ENCODE data around the gene PSME2. TPM values are rescaled to one million over a fixed set of nuclear protein-coding genes. Genes with fewer than 3 reads are reported as not detected.

The PSME2 gene
- total RNA-seq, 1 experiment from 2014 or later, result 153 TPM

- POLR2A ChIA-PET (ENCODE audit: unreplicated experiment), result no interaction called here
- H2AFZ ChIP-seq, result no peak overlapping the region
- no peaks in the 10 kb centered on the region for H4K20me1 ChIP-seq (ENCODE audit: insufficient read depth)
- H3K4me1 ChIP-seq (replicated peaks; ENCODE audit: insufficient read depth), result no peaks in the 10 kb centered on the region
- H3K79me2 ChIP-seq (ENCODE audit: low read depth), result no peaks in the 10 kb centered on the region
- no peaks in the 10 kb centered on the region for H3K9me3 ChIP-seq (ENCODE audit: insufficient read depth, low read depth)
- no peaks in the 10 kb centered on the region for H3K9me2 ChIP-seq (ENCODE audit: insufficient read depth)
- no peaks in the 10 kb centered on the region for H3K27me3 ChIP-seq (ENCODE audit: insufficient read depth, low read depth)
- TF ChIP-seq CTCF (conservative IDR thresholded peaks at IDR 0.05) (no peak), EZH2 (IDR thresholded peaks at IDR 0.05; ENCODE audit: low read depth) (no peak)
- H3F3A ChIP-seq (ENCODE audit: insufficient read depth, low read depth), result no peaks in the 10 kb centered on the region
- CTCF ChIA-PET, result interaction anchor here (0.6 kb wide), 2 partner anchors 12 to 83 kb away, joined by 3 to 5 read pairs; partner anchors contain the start of gene EMC9
- DNase-seq, result no peak
- BruUV-seq (replicated peaks), result no TSS peak
- no peaks in the 10 kb centered on the region for H3K36me3 ChIP-seq (ENCODE audit: low read depth)
- no peak overlapping the region for H3K4me2 ChIP-seq
- intact Hi-C loops (cut with micrococcal nuclease; ENCODE audit: unreplicated experiment), result no loop called here
- no peak overlapping the region for H3K4me3 ChIP-seq
- H3K27ac ChIP-seq, result no peak overlapping the region
Observed at GRCh38 chr14:24129410-24129998, 16.9 kb downstream of the PSME2 start.

GRCh38 chr14:24127673-24128072, 18.7 kb downstream of the PSME2 start:
- intact Hi-C loops (cut with micrococcal nuclease; ENCODE audit: unreplicated experiment), result no loop called here
- Histone ChIP-seq H3K79me2 (ENCODE audit: low read depth) (no peaks in the 10 kb centered on the region), H3K27ac (no peak overlapping the region), H3F3A (ENCODE audit: insufficient read depth, low read depth) (no peaks in the 10 kb centered on the region), H3K4me2 (no peak overlapping the region), H3K9me2 (ENCODE audit: insufficient read depth) (no peaks in the 10 kb centered on the region), H3K9me3 (ENCODE audit: insufficient read depth, low read depth) (no peaks in the 10 kb centered on the region), H3K4me3 (no peak overlapping the region), H3K27me3 (ENCODE audit: insufficient read depth, low read depth) (no peaks in the 10 kb centered on the region), H2AFZ (no peak overlapping the region), H3K4me1 (replicated peaks; ENCODE audit: insufficient read depth) (no peaks in the 10 kb centered on the region), H4K20me1 (ENCODE audit: insufficient read depth) (no peaks in the 10 kb centered on the region), H3K36me3 (ENCODE audit: low read depth) (no peaks in the 10 kb centered on the region)
- ChIA-PET POLR2A (ENCODE audit: unreplicated experiment) (no interaction called here), CTCF (no interaction called here)
- no peak for TF ChIP-seq EZH2 (IDR thresholded peaks at IDR 0.05; ENCODE audit: low read depth)
- DNase-seq, result no peak
- no TSS peak for BruUV-seq (replicated peaks)

GRCh38 chr14:24126939-24127338, 19.5 kb downstream of the PSME2 start:
- Histone ChIP-seq H3K9me2 (ENCODE audit: insufficient read depth) (no peaks in the 10 kb centered on the region), H3K27me3 (ENCODE audit: insufficient read depth, low read depth) (no peaks in the 10 kb centered on the region), H3K79me2 (ENCODE audit: low read depth) (no peaks in the 10 kb centered on the region), H3K27ac (no peak overlapping the region), H3F3A (ENCODE audit: insufficient read depth, low read depth) (no peaks in the 10 kb centered on the region), H3K36me3 (ENCODE audit: low read depth) (no peaks in the 10 kb centered on the region), H4K20me1 (ENCODE audit: insufficient read depth) (no peaks in the 10 kb centered on the region), H3K9me3 (ENCODE audit: insufficient read depth, low read depth) (no peaks in the 10 kb centered on the region), H3K4me3 (no peak overlapping the region), H2AFZ (no peak overlapping the region), H3K4me1 (replicated peaks; ENCODE audit: insufficient read depth) (no peaks in the 10 kb centered on the region), H3K4me2 (no peak overlapping the region)
- intact Hi-C loops (cut with micrococcal nuclease; ENCODE audit: unreplicated experiment), result no loop called here
- ChIA-PET CTCF (no interaction called here), POLR2A (ENCODE audit: unreplicated experiment) (interaction anchor here (0.6 kb wide), 1 partner anchor 34 kb away, joined by 5 read pairs; the partner anchor contains the start of gene IRF9)
- no TSS peak for BruUV-seq (replicated peaks)
- no peak for TF ChIP-seq CTCF (conservative IDR thresholded peaks at IDR 0.05)
- no peak for TF ChIP-seq EZH2 (IDR thresholded peaks at IDR 0.05; ENCODE audit: low read depth)
- DNase-seq, result no peak
